WERI-Rb-1 (cell line): ENCODE results near the gene AJAP1.

Source experiments
- DNase-seq: peaks from one replicate; pipeline ENCODE4 v3.0.0-alpha.2; 2020
- H3K27ac ChIP-seq: fragments of 250-450 bp; sonication (Bioruptor Pico); 2 replicates; pipeline ENCODE4 v1.5.1; 2020; ENCODE audit warnings: mild to moderate bottlenecking, moderate library complexity
- H3K27me3 ChIP-seq: fragments of 250-450 bp; sonication (Bioruptor Pico); 2 replicates; pipeline ENCODE4 v1.5.1; 2021; ENCODE audit warnings: mild to moderate bottlenecking, low read depth, moderate library complexity; ENCODE audit not compliant: insufficient read depth, severe bottlenecking
- H3K36me3 ChIP-seq: fragments of 250-450 bp; sonication (Bioruptor Pico); 2 replicates; pipeline ENCODE4 v1.5.1; 2020; ENCODE audit warnings: mild to moderate bottlenecking, moderate library complexity
- H3K4me3 ChIP-seq: 2 replicates; pipeline ENCODE4 v1.5.1; 2011; ENCODE audit warnings: low read depth, mild to moderate bottlenecking, control low read depth, low read length
- H3K9me3 ChIP-seq: fragments of 250-450 bp; sonication (Bioruptor Pico); 2 replicates; pipeline ENCODE4 v1.5.1; 2021; ENCODE audit warnings: mild to moderate bottlenecking, moderate library complexity; ENCODE audit not compliant: severe bottlenecking
- CTCF ChIP-seq: IDR thresholded peaks from 2 replicates; pipeline ENCODE4 v1.5.1; 2011; ENCODE audit warnings: low read depth, mild to moderate bottlenecking, control low read depth, inconsistent platforms, low read length

The AJAP1 gene

GRCh38 chr1:4772294-4773010 is 118.0 kb downstream of the AJAP1 start:
- H3K27ac ChIP-seq = no peak overlapping the region
- no peaks in the 10 kb centered on the region for H3K36me3 ChIP-seq
- peaks cover 33% of the 10 kb centered on the region for H3K27me3 ChIP-seq
- DNase-seq = no peak
- no peak overlapping the region for H3K4me3 ChIP-seq
- no peaks in the 10 kb centered on the region for H3K9me3 ChIP-seq
- TF ChIP-seq CTCF = no peak

GRCh38 chr1:4773226-4773625 is 118.8 kb downstream of the AJAP1 start:
- no peak for TF ChIP-seq CTCF
- H3K27me3 ChIP-seq = peaks cover 35% of the 10 kb centered on the region
- no peaks in the 10 kb centered on the region for H3K36me3 ChIP-seq
- no peak overlapping the region for H3K27ac ChIP-seq
- DNase-seq = no peak
- no peak overlapping the region for H3K4me3 ChIP-seq
- no peaks in the 10 kb centered on the region for H3K9me3 ChIP-seq

GRCh38 chr1:4775506-4775905 is 121.1 kb downstream of the AJAP1 start:
- TF ChIP-seq CTCF = no peak
- no peak overlapping the region for H3K4me3 ChIP-seq
- H3K36me3 ChIP-seq = no peaks in the 10 kb centered on the region
- DNase-seq = no peak
- H3K27ac ChIP-seq = no peak overlapping the region
- peaks cover 37% of the 10 kb centered on the region for H3K27me3 ChIP-seq
- no peaks in the 10 kb centered on the region for H3K9me3 ChIP-seq

GRCh38 chr1:4778056-4778455 is 123.6 kb downstream of the AJAP1 start:
- Histone ChIP-seq H3K27me3 (peaks cover 35% of the 10 kb centered on the region), H3K4me3 (no peak overlapping the region), H3K36me3 (no peaks in the 10 kb centered on the region), H3K9me3 (no peaks in the 10 kb centered on the region), H3K27ac (no peak overlapping the region)
- DNase-seq = peak; percentile 25
- TF ChIP-seq CTCF = peak; percentile 50; the same call in 1 of the 2 replicates

GRCh38 chr1:4781646-4782045 is 127.2 kb downstream of the AJAP1 start:
- no peak for DNase-seq
- no peak for TF ChIP-seq CTCF
- H3K27me3 ChIP-seq = peaks cover 55% of the 10 kb centered on the region
- no peak overlapping the region for H3K4me3 ChIP-seq
- no peak overlapping the region for H3K27ac ChIP-seq
- no peaks in the 10 kb centered on the region for H3K9me3 ChIP-seq
- H3K36me3 ChIP-seq = no peaks in the 10 kb centered on the region

GRCh38 chr1:4784761-4785160 is 130.4 kb downstream of the AJAP1 start:
- Histone ChIP-seq H3K27me3 (peaks cover 67% of the 10 kb centered on the region), H3K9me3 (peaks cover 3% of the 10 kb centered on the region), H3K27ac (no peak overlapping the region)

More at GRCh38 chr1:4784761-4785160, 130.4 kb downstream of the AJAP1 start:
- no peak for TF ChIP-seq CTCF
- DNase-seq = no peak
- Histone ChIP-seq H3K36me3 (no peaks in the 10 kb centered on the region), H3K4me3 (no peak overlapping the region)
